Measurements from ENCODE around the gene DHX8.

The DHX8 gene
- long read RNA-seq, full-length matches to known transcripts = 232 of 297 reads
- long read RNA-seq, partial matches to known transcripts = 21 of 297 reads
- long read RNA-seq, other reads (novel, unspliced or antisense) = 44 of 297 reads

DNA sequence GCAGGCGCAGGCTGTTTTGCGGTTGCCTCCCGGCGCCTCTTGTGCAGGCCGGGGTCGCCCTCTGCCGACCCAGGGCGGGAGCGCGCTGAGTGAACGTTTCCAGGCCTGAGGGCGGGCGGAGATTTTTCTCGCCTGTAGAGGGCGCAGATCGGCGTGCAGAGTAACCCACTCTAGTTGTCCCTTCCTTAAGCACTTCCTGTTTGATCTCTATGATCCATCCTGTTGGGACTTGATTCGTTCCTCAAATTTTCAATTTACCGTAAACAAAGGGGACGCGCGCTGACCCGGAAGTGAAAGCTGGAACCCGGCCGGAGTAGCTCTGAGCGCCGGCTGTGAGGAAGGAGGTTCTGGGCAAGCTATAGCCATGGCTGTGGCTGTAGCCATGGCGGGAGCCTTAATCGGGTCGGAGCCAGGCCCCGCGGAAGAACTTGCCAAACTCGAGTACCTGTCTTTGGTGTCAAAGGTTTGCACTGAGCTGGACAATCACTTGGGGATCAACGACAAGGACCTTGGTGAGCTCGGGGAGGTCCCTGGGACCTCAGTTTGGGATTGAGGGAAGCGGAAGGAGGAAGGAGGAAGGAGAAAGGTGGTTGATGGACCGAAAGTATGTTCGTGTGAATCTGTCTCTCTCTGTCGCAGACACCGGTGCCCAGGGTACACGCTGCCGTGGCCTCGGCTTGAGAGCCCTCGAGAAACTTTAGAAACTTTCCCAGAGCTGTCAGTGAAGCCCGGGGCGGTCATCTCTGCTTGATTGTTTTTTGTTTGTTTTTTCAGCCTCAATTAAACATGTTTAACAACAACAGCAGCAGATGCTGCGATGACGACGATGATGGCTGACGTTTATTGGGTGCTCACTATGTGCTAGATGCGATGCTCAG is at the start of gene DHX8:
Gene DHX8 (plus strand): TSS at position 302 of the 878 bp plus-strand sequence. CDS start 63 bp downstream, at position 365.
- DNase-seq (ENCODE audit: low read depth in 1 of 2, low spot score in 1 of 2) = peak; percentile 98
- peak within 1 kb of the TSS; percentile 88 for H3K4me3 ChIP-seq (replicated peaks; ENCODE audit: insufficient read depth, low read length)
- TF ChIP-seq GABPA (IDR thresholded peaks at IDR 0.05; ENCODE audit: low read depth) (peak; percentile 98), SPI1 (IDR thresholded peaks at IDR 0.05; ENCODE audit: borderline replicate concordance, low read depth) (peak; percentile 92), POLR2AphosphoS5 (IDR thresholded peaks at IDR 0.05; ENCODE audit: low read depth) (peak; percentile 82)
- TF ChIP-seq, protein P1, sequence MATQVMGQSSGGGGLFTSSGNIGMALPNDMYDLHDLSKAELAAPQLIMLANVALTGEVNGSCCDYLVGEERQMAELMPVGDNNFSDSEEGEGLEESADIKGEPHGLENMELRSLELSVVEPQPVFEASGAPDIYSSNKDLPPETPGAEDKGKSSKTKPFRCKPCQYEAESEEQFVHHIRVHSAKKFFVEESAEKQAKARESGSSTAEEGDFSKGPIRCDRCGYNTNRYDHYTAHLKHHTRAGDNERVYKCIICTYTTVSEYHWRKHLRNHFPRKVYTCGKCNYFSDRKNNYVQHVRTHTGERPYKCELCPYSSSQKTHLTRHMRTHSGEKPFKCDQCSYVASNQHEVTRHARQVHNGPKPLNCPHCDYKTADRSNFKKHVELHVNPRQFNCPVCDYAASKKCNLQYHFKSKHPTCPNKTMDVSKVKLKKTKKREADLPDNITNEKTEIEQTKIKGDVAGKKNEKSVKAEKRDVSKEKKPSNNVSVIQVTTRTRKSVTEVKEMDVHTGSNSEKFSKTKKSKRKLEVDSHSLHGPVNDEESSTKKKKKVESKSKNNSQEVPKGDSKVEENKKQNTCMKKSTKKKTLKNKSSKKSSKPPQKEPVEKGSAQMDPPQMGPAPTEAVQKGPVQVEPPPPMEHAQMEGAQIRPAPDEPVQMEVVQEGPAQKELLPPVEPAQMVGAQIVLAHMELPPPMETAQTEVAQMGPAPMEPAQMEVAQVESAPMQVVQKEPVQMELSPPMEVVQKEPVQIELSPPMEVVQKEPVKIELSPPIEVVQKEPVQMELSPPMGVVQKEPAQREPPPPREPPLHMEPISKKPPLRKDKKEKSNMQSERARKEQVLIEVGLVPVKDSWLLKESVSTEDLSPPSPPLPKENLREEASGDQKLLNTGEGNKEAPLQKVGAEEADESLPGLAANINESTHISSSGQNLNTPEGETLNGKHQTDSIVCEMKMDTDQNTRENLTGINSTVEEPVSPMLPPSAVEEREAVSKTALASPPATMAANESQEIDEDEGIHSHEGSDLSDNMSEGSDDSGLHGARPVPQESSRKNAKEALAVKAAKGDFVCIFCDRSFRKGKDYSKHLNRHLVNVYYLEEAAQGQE (IDR thresholded peaks at IDR 0.05; ENCODE audit: insufficient replicate concordance, low read depth) = no peak
- TF ChIP-seq, protein P2, sequence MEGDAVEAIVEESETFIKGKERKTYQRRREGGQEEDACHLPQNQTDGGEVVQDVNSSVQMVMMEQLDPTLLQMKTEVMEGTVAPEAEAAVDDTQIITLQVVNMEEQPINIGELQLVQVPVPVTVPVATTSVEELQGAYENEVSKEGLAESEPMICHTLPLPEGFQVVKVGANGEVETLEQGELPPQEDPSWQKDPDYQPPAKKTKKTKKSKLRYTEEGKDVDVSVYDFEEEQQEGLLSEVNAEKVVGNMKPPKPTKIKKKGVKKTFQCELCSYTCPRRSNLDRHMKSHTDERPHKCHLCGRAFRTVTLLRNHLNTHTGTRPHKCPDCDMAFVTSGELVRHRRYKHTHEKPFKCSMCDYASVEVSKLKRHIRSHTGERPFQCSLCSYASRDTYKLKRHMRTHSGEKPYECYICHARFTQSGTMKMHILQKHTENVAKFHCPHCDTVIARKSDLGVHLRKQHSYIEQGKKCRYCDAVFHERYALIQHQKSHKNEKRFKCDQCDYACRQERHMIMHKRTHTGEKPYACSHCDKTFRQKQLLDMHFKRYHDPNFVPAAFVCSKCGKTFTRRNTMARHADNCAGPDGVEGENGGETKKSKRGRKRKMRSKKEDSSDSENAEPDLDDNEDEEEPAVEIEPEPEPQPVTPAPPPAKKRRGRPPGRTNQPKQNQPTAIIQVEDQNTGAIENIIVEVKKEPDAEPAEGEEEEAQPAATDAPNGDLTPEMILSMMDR (IDR thresholded peaks at IDR 0.05; ENCODE audit: insufficient read depth, low read length) = peak; percentile 100
- peak within 1 kb of the TSS; percentile 80 for H3K27ac ChIP-seq (replicated peaks)
- no peaks in the 10 kb centered on the region for H3K27me3 ChIP-seq (ENCODE audit: insufficient read depth, poor library complexity, severe bottlenecking)

DNA sequence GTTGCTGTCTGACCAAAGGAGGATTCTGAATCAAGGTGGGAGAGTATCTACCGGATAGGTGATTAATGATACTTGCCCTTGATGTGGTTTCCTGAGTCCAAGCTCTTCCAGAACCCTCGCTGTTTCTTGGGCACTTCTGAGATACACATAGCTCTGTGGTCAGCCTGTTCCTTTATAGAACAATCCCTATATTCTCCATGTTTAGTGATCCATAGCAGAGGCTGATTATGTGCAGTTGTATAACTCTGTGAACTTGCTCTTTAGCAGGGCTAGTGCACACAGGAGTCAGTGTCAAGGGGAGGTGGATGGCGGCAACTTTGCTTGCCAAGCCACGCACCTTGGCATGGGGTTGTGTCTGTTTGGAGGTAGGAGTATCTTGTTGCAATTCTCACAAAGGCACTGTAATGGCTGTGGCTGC is 48.9 kb upstream of the DHX8 start:
- Histone ChIP-seq H3K27ac (replicated peaks) (no peak overlapping the region), H3K4me3 (replicated peaks; ENCODE audit: insufficient read depth, low read length) (no peak overlapping the region), H3K27me3 (ENCODE audit: insufficient read depth, poor library complexity, severe bottlenecking) (peaks cover 12% of the 10 kb centered on the region)
- DNase-seq (ENCODE audit: low read depth in 1 of 2, low spot score in 1 of 2) = no peak
- TF ChIP-seq GABPA (IDR thresholded peaks at IDR 0.05; ENCODE audit: low read depth) (no peak), SPI1 (IDR thresholded peaks at IDR 0.05; ENCODE audit: borderline replicate concordance, low read depth) (no peak), POLR2AphosphoS5 (IDR thresholded peaks at IDR 0.05; ENCODE audit: low read depth) (no peak)
- TF ChIP-seq, protein P1 (IDR thresholded peaks at IDR 0.05; ENCODE audit: insufficient replicate concordance, low read depth) = no peak
- TF ChIP-seq, protein P2 (IDR thresholded peaks at IDR 0.05; ENCODE audit: insufficient read depth, low read length) = no peak

DNA sequence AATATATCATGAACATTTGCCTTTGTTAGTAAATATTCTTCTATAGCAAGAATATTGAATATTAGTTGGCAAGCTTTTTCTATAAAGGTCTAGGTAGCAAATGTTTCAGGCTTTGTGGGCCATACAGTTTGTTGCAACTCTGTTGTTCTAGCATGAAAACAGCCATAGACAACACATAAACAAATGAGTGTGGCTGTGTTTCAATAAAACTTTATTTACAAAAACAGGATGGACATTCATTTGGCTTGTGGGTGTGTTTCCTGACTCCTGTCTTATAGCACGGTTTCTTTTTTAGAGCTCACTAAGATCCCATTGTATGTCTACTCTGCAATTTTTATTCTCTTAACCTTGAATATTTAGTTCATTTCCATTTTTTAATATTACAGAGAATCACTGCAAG is 46.0 kb upstream of the DHX8 start:
- Histone ChIP-seq H3K27me3 (ENCODE audit: insufficient read depth, poor library complexity, severe bottlenecking) (no peaks in the 10 kb centered on the region), H3K4me3 (replicated peaks; ENCODE audit: insufficient read depth, low read length) (no peak overlapping the region), H3K27ac (replicated peaks) (no peak overlapping the region)
- DNase-seq (ENCODE audit: low read depth in 1 of 2, low spot score in 1 of 2) = no peak
- TF ChIP-seq POLR2AphosphoS5 (IDR thresholded peaks at IDR 0.05; ENCODE audit: low read depth) (no peak), SPI1 (IDR thresholded peaks at IDR 0.05; ENCODE audit: borderline replicate concordance, low read depth) (no peak), GABPA (IDR thresholded peaks at IDR 0.05; ENCODE audit: low read depth) (no peak)
- TF ChIP-seq, protein P1 (IDR thresholded peaks at IDR 0.05; ENCODE audit: insufficient replicate concordance, low read depth) = no peak
- TF ChIP-seq, protein P2 (IDR thresholded peaks at IDR 0.05; ENCODE audit: insufficient read depth, low read length) = no peak
